GM19328 (cell line): ENCODE measurements around the gene HOXA3.

ENCODE experiments used
- ATAC-seq: cut with Tn5 transposase; IDR thresholded peaks from one replicate; pipeline ENCODE4 v1.9.1; 2021; ENCODE audit warnings: mild to moderate bottlenecking, moderate library complexity; ENCODE audit not compliant: unreplicated experiment

Gene HOXA3

GRCh38 chr7:27145914-27146412, 6.4 kb downstream of the HOXA3 start:
- ATAC-seq: no peak

DNA sequence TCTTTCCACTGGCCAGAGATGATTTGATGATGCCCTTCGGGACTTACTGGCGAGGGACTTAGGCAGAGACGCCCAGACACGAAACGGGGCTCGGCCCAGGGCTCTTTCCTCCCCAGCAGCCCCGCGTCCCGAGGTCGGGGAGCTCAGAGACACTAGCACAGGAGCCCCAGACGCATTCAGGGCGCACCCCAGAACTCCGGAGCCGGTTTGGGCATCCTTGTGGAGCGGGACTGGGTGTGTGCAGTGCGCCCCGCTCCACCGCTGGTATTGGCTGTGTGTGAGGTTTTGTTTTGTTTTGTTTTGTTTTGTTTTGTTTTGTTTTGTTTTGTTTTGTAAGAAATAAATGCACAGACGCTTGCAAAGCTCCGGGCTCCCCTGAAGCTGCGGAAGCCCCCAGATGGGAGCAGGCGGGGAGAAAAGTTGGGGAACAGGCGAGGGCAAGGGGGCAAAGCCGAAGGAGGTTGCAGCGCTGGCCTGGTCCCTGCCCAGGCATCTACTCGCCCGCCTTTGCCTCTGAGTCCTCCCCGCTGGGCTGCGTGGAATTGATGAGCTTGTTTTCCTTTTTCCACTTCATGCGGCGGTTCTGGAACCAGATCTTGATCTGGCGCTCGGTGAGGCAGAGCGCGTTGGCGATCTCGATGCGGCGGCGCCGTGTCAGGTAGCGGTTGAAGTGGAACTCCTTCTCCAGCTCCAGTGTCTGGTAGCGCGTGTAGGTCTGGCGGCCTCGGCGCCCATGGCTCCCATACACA, 7.0 kb downstream of the HOXA3 start:
- ATAC-seq: no peak

DNA sequence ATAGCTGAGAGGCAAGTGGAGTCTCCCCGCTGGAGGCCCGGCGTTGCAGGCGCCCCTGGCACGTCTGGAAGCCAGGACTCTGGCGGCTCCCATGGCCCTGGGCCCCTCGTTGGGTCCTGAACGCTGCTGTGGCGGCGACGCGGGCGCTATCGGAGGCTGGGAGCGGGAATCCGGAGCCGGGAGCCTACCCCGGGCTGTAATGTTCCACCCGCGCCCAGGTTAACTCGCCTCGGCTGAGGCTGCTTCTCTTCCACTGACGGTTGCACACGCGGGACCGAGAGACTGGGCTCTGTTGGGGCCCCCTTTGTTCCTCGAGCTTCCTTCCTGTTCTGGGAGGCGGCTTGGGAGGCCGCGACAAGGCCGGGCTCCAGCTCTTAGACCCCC, 7.6 kb downstream of the HOXA3 start:
- ATAC-seq: no peak

DNA sequence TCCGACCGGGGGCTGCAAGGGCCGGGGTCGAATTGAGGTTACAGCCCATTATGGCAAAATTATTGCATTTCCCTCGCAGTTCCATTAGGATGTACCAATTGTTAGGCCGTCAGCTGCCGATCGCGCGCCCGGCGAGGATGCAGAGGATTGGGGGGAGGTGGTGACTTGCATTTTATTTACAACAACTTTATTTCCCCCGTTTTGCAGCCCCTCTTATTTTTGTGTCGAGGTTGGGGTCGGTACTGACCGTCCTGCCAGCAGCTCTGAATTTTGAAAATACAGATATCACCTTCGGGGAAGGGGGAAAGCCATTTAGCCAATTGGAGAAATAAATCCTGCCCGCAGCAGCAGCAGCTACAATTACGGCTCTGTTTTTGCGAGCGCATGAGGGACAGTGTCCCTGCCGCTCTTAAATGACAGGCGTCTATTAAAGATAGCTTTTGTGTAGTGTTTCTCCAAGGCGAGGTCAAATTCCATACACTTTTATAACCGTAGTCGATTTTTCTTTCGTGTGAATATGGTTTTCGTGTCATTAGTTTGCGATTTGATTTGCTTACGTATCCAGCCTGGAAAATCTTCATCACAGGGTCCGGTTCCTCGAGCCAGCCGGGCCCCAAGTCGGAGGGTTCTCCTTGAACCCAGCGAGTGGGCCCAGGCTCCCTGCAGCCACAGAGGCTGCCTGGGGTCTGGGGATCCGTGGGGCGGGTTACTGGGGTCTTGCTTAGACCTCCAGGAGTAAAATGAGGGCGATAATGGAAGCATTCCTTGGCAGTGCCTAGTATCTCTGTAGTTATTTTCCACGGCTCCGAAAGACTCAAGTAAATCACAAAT, 8.2 kb downstream of the HOXA3 start:
- no peak for ATAC-seq

- ATAC-seq: no peak
These were observed 9.1 kb downstream of the HOXA3 start, which contains the start of gene HOXA5 for GRCh38 chr7:27143023-27143949. Gene HOXA5, minus strand, starts transcription at chr7:27143681. Its CDS starts 74 bp downstream, at chr7:27143607.

DNA sequence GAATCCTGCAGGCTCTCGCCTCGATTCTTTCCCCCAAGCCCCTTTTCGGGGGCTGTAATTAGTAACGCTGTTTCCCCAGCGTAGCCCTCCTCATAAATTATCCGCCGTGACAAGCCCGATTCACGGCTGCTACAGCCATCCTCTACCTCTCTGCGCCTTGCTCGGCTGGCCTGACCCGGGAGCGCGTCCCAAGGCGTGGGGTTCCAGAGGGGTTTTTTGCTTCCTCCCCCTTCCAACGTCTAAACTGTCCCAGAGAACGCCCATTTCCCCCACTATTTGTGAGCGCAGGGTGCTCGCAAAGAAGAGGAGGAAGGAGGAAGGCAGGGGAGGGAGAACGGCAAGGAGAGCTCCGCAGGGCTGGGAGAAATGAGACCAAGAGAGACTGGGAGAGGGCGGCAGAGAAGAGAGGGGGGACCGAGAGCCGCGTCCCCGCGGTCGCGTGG, 9.8 kb downstream of the HOXA3 start:
- ATAC-seq: no peak

DNA sequence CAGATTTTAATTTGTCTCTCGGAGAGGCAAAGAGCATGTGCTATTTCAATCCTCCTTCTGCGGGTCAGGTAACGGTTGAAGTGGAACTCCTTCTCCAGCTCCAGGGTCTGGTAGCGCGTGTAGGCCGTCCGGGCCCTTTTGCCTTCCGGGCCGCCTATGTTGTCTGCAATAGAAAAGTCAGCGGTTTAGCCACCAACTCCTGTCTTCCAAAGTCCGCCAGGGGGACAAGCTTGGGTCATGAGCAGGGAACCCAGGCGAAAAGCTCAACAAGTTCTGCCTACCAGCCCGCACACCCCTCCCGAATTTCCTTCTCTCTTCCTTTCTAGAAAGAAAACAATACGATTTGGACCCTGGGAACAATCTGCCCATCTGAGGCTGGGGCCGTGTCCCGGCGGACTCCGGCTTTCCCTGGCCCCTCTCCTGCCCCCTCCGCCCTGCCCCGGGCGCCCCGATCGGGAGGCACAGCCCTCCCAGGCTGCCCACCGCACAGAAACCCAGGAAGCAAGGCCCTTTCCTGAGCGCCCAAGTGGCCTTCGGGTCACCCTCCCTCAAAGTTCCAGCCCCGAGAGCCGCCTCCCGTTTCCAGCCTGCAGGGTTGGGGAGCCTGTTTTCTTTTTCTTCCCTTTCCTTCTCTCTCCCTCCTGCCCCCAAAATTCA, 10.3 kb downstream of the HOXA3 start:
- ATAC-seq: no peak

DNA sequence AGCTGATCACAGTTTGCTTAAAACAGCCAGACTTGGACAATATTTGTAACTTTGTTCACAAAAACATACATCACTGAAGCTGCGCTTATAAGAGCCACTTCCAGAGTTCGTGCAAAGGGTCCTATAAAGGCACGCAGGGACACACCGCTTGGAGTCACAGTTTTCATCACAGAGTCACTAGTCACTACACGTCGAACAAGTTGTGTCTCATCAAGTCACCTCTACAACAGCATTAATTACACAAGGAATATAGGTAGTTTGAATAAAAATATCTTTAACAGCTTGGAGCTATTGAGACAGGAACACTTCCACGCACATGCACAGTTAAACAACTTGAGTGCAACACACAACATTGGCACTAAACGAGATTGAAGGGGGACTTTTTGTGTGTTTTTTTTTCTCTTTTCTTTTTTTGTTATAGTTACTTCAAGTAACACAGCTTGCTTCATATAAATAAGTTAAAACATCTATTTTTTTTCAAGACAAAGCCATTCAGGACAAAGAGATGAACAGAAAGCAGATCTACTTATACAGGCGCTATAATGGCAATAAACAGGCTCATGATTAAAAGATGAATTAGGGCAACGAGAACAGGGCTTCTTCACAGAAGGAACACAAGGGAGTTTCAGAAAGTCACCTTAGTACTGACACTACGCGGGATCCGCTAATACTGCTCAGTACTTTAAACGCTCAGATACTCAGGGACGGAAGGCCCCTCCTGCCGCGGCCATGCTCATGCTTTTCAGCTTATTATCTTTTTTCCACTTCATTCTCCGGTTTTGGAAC, 11.1 kb downstream of the HOXA3 start:
- no peak for ATAC-seq

DNA sequence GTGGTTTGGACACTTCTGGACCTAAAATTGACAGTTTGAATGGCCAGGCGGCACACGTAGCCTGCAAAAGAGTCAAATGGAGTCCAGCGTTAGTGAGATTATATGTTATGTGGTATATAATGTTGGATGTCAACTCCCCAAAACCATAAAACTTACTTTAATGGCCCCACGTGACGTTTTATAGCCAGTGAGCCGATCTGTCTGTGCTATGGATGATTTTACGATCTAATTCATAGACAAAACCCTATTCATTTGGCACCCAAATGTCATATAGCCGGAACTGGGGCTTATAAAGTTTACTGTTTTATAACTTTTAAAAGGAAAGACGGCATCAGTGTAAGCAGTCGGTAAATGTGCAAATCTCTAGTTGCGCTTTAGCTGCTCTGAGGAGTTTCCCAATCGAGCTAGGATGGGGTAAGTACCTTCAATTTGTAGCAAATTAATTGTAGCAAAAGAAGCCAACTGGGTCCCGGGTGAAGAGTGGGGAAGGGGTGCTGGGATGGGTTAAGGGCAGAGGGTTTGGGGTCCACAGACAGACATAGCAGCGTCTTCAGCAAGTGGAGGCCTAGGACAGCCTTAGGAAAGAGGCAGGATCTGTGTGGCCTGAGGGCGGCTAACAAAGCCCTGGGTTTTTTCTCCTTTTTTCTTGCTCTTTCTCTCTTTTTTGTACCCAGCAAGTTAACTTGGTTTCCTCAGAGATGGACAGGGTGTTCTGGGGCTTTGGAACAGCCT, 12.1 kb downstream of the HOXA3 start:
- no peak for ATAC-seq

DNA sequence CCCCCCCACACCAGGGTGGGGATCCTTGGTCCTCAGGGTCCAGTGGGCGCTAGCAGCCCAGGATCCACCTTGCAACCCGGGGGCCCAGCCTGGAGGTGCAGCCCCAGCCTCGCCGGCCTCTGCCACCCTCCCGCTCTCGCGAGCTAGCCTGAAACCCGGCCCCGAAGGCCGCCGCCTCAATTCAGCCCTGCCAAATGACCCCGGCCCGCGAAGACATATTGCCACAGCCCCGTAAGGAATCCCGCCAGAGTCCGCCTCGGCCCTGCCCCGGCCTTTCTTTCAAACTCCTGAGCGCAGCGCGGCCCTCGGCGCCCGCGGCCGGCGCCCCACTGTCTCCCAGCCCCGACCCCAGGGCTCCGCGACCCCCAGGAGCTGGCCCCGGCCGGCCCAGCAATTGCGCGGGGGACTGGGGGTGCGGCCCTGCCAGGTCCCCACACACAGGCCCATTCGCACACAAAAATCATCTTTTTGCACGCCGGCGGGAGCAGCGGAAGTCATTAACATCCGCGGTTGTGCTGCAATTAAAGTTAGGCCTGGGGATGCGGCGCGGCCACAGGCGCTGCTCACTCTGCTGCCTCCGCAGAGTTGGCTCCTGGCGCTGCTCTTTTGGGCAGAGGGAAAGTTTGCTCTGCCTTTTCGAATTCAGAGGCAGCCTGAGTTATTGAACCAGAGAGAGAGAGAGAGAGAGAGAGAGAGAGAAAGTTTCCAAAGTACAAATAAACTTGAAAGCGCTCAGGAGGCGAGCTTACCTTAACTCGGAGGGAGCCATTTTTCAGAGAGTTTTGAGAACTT, 12.9 kb downstream of the HOXA3 start:
- no peak for ATAC-seq

DNA sequence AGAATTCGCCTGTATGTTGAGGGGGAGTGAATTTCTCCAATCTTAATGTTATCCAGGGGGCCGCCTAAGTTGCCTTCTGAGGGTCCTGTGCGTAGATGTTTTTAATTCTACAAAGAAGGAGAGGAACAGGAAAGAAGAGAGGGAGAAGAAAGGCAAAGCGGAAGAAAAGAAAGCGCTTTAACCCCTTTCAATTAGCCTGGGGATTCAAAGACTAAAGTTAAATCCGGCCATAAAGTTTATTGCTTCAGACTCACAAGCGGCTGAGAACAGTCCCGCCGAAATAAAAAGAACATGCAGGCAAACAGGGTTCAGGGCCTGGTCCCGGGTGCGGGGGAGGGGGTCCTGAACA, 13.4 kb downstream of the HOXA3 start:
- ATAC-seq: no peak

GRCh38 chr7:27138472-27138871, 13.9 kb downstream of the HOXA3 start:
- ATAC-seq: no peak

DNA sequence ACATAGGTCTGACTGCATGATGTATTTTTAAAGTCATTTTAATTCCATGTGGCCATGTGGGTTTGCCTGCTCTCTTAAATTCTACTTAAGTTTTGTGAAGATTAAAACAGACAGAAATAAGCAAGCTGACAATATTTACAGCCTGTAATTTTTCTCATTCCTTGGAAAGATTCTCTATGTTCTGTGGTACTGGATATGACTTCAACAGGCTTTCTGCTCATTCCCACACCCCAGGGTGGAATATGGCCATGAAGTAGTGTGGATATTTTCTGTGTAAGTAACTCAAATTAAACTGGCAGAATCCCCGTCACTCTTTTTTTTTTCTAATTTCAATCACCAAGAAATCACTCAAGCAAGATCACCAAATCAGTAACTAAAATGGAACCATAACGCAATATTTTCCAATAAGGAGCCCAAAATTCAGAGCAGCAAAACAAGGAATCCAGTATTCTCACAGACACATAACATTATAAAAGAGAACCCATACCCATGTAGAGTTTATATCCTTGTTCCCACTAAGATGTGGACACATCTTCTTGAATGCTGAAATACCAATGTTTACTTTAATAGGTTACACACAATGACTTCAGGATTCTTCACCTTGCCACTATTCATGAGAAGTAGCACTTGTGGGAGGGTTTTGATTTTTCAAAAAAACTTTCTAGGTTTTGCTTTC, 14.6 kb downstream of the HOXA3 start:
- ATAC-seq: no peak

- ATAC-seq: no peak
These were observed 18.0 kb downstream of the HOXA3 start for GRCh38 chr7:27134392-27134791.

- ATAC-seq: no peak
These were observed 18.8 kb downstream of the HOXA3 start for GRCh38 chr7:27133409-27134231.

- no peak for ATAC-seq
These were observed 19.4 kb downstream of the HOXA3 start for GRCh38 chr7:27132978-27133377.

DNA sequence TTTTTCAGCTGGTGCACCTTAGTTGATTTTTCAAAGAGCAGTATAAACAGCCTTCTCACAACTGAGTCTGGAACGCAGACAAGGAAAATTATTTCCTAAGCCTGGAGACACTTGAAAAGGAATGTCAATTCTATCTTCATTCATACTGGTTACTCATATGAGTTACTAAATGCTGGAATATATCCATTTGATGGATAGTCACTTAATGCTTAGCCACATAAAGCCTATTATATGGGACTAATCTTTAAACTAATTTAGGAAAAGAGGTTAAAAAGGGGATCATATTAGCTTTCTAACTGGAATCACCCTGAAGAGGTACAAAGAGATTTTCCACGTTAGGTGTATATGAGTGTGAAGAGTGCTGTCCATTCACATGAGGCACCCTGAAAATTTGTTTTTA, 20.2 kb downstream of the HOXA3 start:
- no peak for ATAC-seq
